Myometrial cell (primary cell): ENCODE data around the gene CDKN1B. TPM values are rescaled to one million over a fixed set of nuclear protein-coding genes. Genes with fewer than 3 reads are reported as not detected.

Source experiments
- total RNA-seq: library from RNA; depleted of rRNA; stranded (reverse); fragments of >200 nt; gene quantifications from 2 replicates; pipeline ENCODE4 v1.2.3, GENCODE V29; 2015

The CDKN1B gene
- 21.0 and 22.7 TPM in 2 replicates for total RNA-seq

DNA sequence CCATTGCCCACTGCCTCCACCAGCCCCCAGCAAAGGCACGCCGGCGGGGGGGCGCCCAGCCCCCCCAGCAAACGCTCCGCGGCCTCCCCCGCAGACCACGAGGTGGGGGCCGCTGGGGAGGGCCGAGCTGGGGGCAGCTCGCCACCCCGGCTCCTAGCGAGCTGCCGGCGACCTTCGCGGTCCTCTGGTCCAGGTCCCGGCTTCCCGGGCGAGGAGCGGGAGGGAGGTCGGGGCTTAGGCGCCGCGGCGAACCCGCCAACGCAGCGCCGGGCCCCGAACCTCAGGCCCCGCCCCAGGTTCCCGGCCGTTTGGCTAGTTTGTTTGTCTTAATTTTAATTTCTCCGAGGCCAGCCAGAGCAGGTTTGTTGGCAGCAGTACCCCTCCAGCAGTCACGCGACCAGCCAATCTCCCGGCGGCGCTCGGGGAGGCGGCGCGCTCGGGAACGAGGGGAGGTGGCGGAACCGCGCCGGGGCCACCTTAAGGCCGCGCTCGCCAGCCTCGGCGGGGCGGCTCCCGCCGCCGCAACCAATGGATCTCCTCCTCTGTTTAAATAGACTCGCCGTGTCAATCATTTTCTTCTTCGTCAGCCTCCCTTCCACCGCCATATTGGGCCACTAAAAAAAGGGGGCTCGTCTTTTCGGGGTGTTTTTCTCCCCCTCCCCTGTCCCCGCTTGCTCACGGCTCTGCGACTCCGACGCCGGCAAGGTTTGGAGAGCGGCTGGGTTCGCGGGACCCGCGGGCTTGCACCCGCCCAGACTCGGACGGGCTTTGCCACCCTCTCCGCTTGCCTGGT lies at the start of gene CDKN1B:
Gene CDKN1B (plus strand): TSS at position 576 of the 793 bp plus-strand sequence. CDS start 472 bp downstream, outside the sequence.

Other genes with a start within 250 kb of the CDKN1B start
- gene DUSP16, start 154.5 kb upstream of the CDKN1B start, total RNA-seq: 4.3 and 7.6 TPM in 2 replicates
- gene CREBL2, start 105.5 kb upstream of the CDKN1B start, total RNA-seq: 24.2 and 26.6 TPM in 2 replicates
- 0.35 TPM in 1 of 2 replicates, not detected in the other for gene GPR19, start 21.2 kb upstream of the CDKN1B start, total RNA-seq
- 6.6 and 7.6 TPM in 2 replicates for gene APOLD1, start 68.3 kb downstream of the CDKN1B start, total RNA-seq
- 84.7 and 96.3 TPM in 2 replicates for gene DDX47, start 96.0 kb downstream of the CDKN1B start, total RNA-seq
- gene GPRC5A, start 174.2 kb downstream of the CDKN1B start, total RNA-seq: 93.8 and 116 TPM in 2 replicates
- gene GPRC5D, start 234.8 kb downstream of the CDKN1B start, total RNA-seq: not detected in 2 replicates